HG02588 (cell line): ENCODE measurements around the gene TTC6.

Experiments used
- ATAC-seq: cut with Tn5 transposase; IDR thresholded peaks from one replicate; pipeline ENCODE4 v1.9.1; 2021; ENCODE audit warnings: mild to moderate bottlenecking, moderate library complexity; ENCODE audit not compliant: unreplicated experiment

Gene TTC6

DNA sequence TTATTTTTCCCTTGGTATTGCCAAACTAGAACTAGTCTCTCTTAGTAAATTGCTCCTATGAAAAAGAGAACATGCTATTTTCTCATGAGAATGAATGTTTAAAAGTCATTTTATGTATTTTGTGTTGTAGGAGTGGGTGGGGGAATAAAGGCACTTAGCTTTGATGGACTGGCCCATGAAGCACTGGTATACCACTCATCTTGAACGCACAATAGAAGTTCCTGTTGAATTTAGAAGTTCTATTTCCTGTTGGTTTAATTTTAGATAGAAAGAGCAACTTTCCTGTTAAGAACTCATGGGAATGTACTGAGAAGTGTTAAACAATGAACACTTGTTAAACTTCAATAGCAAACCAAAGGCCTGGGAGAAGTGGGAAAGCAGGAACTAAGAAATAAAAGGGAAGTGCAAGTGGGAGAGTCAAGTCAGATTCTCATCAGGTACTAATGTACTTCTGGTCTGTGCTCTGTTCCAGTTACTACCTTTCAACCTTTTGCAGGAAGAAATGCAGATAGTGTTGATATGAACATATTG lies 23.1 kb downstream of the TTC6 start:
- no peak for ATAC-seq

GRCh38 chr14:37620856-37621255 lies 25.4 kb downstream of the TTC6 start:
- no peak for ATAC-seq

GRCh38 chr14:37622231-37622923 lies 26.9 kb downstream of the TTC6 start:
- ATAC-seq = no peak

- ATAC-seq = no peak
Observed at GRCh38 chr14:37623426-37623951, 28.1 kb downstream of the TTC6 start.

GRCh38 chr14:37623971-37624370 lies 28.5 kb downstream of the TTC6 start:
- no peak for ATAC-seq

DNA sequence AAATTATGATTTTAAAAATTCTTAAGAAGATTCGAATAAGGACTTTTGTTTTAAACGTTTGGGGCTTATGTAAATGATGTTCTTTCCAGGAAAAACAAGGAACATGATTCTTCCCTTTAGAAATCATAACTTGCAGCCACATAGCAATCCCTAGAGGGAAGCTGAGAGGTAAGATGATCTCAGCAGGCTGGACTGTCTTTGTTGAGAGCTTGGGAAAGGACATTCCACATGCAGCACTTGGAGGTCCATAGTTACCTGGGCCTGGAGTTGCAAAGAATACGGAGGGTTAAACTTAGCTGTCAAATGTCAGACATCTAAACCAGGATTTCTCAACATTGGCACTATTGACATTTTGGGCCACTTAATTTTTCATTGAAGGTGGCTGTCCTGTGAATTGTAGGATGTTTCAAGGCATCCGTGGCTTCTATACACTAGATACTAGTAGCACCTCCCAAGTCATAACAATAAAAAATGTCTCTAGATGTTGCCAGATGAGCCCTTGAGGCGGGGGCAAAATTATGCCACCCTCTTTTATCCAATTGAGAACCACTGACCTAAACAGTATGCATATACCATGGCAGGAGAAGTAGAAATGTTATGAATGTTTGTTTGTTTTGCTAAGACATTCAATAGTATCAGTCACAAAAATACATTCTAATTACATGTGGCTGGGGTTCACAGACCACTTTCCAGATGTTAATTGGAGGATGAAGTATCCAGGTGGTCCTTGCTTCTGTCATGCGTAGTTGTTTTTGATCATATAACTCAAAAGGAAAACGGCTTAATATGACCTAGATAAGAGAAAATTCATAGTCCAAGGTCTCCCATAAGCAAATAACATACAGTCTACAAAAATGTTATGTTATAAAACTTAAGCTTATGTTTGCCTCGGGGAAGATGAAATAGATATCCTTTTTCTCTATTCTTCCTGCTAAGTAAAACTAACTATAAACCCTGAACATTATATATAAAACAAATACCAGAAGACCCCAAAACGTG lies 30.5 kb downstream of the TTC6 start:
- no peak for ATAC-seq

DNA sequence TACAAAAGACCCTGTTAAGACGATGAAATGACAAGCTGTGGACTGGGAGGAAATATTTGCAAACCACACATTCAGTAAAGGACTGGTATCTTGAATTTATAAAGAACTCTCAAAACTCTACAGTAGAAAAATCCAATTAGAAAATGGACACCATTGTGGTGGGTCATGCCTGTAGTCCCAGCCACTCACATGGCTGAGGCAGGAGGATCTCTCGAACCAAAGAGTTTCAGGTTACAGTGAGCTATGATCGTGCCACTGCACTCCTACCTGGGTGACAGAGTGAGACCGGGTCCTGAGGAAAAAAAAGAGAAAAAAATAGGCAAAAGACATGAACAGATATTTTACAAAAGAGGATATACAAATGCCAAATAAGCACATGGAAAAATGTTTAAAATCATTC lies 41.9 kb downstream of the TTC6 start:
- no peak for ATAC-seq

- no peak for ATAC-seq
Observed at GRCh38 chr14:37638599-37638998, 43.2 kb downstream of the TTC6 start.

DNA sequence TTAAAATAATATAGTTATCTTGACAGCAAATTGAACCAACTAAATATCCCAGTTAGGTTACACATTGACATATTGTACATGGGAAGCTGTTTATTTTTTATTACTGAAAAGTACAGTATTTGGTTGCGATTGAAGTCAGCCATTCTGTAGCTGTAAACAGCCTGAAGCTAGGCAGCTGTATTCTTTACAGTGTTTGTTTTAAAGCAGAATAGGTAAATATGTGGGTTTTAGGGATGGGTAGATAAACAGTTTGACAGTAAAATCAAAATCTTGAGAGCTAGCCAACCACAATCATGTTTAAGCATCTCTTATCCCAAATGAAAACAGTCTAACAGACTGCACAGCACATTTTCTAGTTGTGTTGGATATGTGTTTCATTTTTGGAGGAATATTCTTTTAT lies 45.7 kb downstream of the TTC6 start:
- no peak for ATAC-seq

- no peak for ATAC-seq
Observed at GRCh38 chr14:37642125-37642524, 46.7 kb downstream of the TTC6 start.

DNA sequence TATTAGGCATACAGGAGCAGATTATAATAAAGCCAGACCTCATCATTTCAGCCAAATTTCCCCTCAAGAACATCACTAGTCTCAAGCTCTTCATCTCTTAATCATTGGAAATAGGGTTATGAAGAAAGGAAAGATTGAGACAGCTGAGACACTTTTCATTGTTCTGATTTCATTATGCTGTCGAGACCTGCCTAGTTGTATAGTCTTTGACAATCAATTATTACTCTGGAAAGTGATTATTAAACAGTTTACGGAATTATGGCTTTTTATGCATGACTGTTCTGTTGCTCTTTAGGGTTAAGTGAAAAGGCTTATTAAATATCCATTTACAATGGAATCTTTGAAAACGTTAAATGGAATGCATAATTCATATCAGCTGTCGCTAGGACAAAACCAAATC lies 48.3 kb downstream of the TTC6 start:
- ATAC-seq = no peak
